ENCODE results near the gene TMEM179. TPM values are rescaled to one million over a fixed set of nuclear protein-coding genes. Genes with fewer than 3 reads are reported as not detected.

The TMEM179 gene
- total and polyA plus RNA-seq, 4 donors = 0.08 to 0.12 (median 0.10) TPM; not detected in 1

DNA sequence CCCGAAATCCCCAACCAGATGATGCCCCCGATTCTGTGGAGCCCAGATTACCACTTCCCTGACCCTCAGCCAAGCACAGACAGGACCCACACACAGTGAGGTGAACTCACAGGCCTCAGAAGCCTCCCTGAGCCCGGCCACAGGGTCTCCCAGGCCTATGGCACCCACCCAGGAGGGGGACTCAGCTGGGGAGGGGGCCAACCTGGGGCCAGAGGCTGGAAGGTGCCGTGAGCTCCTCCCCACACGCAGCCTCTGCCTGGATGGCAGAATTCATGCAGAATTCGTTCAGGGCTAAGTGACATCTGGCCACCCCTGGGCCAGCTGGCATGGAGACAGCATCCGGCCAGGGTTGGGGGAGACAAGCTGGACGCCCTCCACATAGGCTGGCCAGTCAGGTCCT, 11.8 kb downstream of the TMEM179 start:
- ATAC-seq (ENCODE audit: insufficient read depth, low FRiP score) = no peak
- peaks cover 0 to 3% (median 0%) of the 10 kb centered on the region in 5 donors for H3K4me1 ChIP-seq (ENCODE audit: control insufficient read depth in 5 of 5, insufficient read depth in 5 of 5, low read length in 5 of 5)
- H3K9me3 ChIP-seq (ENCODE audit: control insufficient read depth in 4 of 4, insufficient read depth in 3 of 4, low read length in 3 of 4) = no peaks in the 10 kb centered on the region
- WGBS, 2 donors = 62 to 86% methylated on average over 8 of the region's 8 CpGs
- H3K27ac ChIP-seq (ENCODE audit: low read depth in 1 of 2, low read length in 1 of 2) = no peak overlapping the region
- no peak overlapping the region for H3K9ac ChIP-seq (ENCODE audit: insufficient read depth in 1 of 2, low read length in 2 of 2)
- TF ChIP-seq, protein P1, sequence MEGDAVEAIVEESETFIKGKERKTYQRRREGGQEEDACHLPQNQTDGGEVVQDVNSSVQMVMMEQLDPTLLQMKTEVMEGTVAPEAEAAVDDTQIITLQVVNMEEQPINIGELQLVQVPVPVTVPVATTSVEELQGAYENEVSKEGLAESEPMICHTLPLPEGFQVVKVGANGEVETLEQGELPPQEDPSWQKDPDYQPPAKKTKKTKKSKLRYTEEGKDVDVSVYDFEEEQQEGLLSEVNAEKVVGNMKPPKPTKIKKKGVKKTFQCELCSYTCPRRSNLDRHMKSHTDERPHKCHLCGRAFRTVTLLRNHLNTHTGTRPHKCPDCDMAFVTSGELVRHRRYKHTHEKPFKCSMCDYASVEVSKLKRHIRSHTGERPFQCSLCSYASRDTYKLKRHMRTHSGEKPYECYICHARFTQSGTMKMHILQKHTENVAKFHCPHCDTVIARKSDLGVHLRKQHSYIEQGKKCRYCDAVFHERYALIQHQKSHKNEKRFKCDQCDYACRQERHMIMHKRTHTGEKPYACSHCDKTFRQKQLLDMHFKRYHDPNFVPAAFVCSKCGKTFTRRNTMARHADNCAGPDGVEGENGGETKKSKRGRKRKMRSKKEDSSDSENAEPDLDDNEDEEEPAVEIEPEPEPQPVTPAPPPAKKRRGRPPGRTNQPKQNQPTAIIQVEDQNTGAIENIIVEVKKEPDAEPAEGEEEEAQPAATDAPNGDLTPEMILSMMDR (IDR thresholded peaks at IDR 0.05; ENCODE audit: control extremely low read depth, extremely low read depth) = no peak
- H3K4me3 ChIP-seq = no peak overlapping the region
- no peaks in the 10 kb centered on the region for H3K36me3 ChIP-seq (ENCODE audit: control insufficient read depth in 4 of 4, insufficient read depth in 4 of 4, low read length in 4 of 4)
- DNase-seq = no peak
- H3K27me3 ChIP-seq (ENCODE audit: control insufficient read depth in 3 of 3, insufficient read depth in 3 of 3, low read length in 2 of 3) = peaks cover 0 to 5% (median 0%) of the 10 kb centered on the region in 3 donors

GRCh38 chr14:104592292-104592672, 12.3 kb downstream of the TMEM179 start:
- Histone ChIP-seq H3K9me3 (ENCODE audit: control insufficient read depth in 4 of 4, insufficient read depth in 3 of 4, low read length in 3 of 4) (no peaks in the 10 kb centered on the region), H3K27ac (ENCODE audit: low read depth in 1 of 2, low read length in 1 of 2) (no peak overlapping the region), H3K36me3 (ENCODE audit: control insufficient read depth in 4 of 4, insufficient read depth in 4 of 4, low read length in 4 of 4) (no peaks in the 10 kb centered on the region), H3K4me1 (ENCODE audit: control insufficient read depth in 5 of 5, insufficient read depth in 5 of 5, low read length in 5 of 5) (peaks cover 0 to 6% (median 0%) of the 10 kb centered on the region in 5 donors), H3K27me3 (ENCODE audit: control insufficient read depth in 3 of 3, insufficient read depth in 3 of 3, low read length in 2 of 3) (peaks cover 0 to 5% (median 0%) of the 10 kb centered on the region in 3 donors), H3K9ac (ENCODE audit: insufficient read depth in 1 of 2, low read length in 2 of 2) (no peak overlapping the region), H3K4me3 (no peak overlapping the region)
- WGBS, 2 donors = 64 to 85% methylated on average over 3 of the region's 3 CpGs
- TF ChIP-seq, protein P1 (IDR thresholded peaks at IDR 0.05; ENCODE audit: control extremely low read depth, extremely low read depth) = no peak
- ATAC-seq (ENCODE audit: insufficient read depth, low FRiP score) (no peak), DNase-seq (peak in 1 of 3 donors; percentile 3)

GRCh38 chr14:104591506-104592291, 12.9 kb downstream of the TMEM179 start:
- DNase-seq (no peak), ATAC-seq (ENCODE audit: insufficient read depth, low FRiP score) (no peak)
- Histone ChIP-seq H3K36me3 (ENCODE audit: control insufficient read depth in 4 of 4, insufficient read depth in 4 of 4, low read length in 4 of 4) (no peaks in the 10 kb centered on the region), H3K4me1 (ENCODE audit: control insufficient read depth in 5 of 5, insufficient read depth in 5 of 5, low read length in 5 of 5) (peaks cover 0 to 7% (median 1%) of the 10 kb centered on the region in 5 donors), H3K27ac (ENCODE audit: low read depth in 1 of 2, low read length in 1 of 2) (no peak overlapping the region), H3K9ac (ENCODE audit: insufficient read depth in 1 of 2, low read length in 2 of 2) (no peak overlapping the region), H3K27me3 (ENCODE audit: control insufficient read depth in 3 of 3, insufficient read depth in 3 of 3, low read length in 2 of 3) (peaks cover 0 to 5% (median 0%) of the 10 kb centered on the region in 3 donors), H3K4me3 (no peak overlapping the region), H3K9me3 (ENCODE audit: control insufficient read depth in 4 of 4, insufficient read depth in 3 of 4, low read length in 3 of 4) (no peaks in the 10 kb centered on the region)
- TF ChIP-seq, protein P1 (IDR thresholded peaks at IDR 0.05; ENCODE audit: control extremely low read depth, extremely low read depth) = no peak
- WGBS, 2 donors = 75 to 88% methylated on average over 26 of the region's 26 CpGs
